MCF 10A (cell line): ENCODE results near the gene CASKIN1. TPM values are rescaled to one million over a fixed set of nuclear protein-coding genes. Genes with fewer than 3 reads are reported as not detected.
"Not testable (repeated sequence)": the region's sequence is repeated elsewhere in the genome, so short reads cannot be mapped to it uniquely, and the experiment has no call there.

Experiments
- BruUV-seq: library from RNA; stranded (reverse); fragments of 400-500 nt; replicated peaks from 2 replicates; lab custom pipeline; 2021; lab: Mats Ljungman, UMichigan
- CTCF ChIA-PET: fragments of 300-600 bp; sonication (Branson Sonifier 250); formaldehyde crosslinking; extraction: SDS; loops from one replicate; lab custom pipeline; 2021; ENCODE audit warnings: antibody characterized with exemption, inconsistent platforms; lab: Yijun Ruan, JAX
- POLR2A ChIA-PET: fragments of 300-600, 350-650 bp; sonication (Branson Sonifier 250); formaldehyde crosslinking; extraction: SDS; loops from one replicate; lab custom pipeline; 2020; ENCODE audit warnings: antibody characterized with exemption, inconsistent platforms; lab: Yijun Ruan, JAX
- DNase-seq: peaks from one replicate; pipeline ENCODE4 v3.0.0-alpha.2; 2018; ENCODE audit not compliant: unreplicated experiment
- H3K27ac Mint-ChIP-seq: one replicate; pipeline ENCODE4 v1.8.0; 2022; ENCODE audit warnings: mild to moderate bottlenecking, low read depth, mixed read lengths; ENCODE audit not compliant: unreplicated experiment
- H3K27me3 Mint-ChIP-seq: one replicate; pipeline ENCODE4 v1.8.0; 2022; ENCODE audit warnings: mixed read lengths; ENCODE audit not compliant: insufficient read depth, unreplicated experiment
- H3K36me3 Mint-ChIP-seq: one replicate; pipeline ENCODE4 v1.8.0; 2022; ENCODE audit warnings: mild to moderate bottlenecking, moderate library complexity, mixed read lengths; ENCODE audit not compliant: insufficient read depth, unreplicated experiment
- H3K4me1 Mint-ChIP-seq: one replicate; pipeline ENCODE4 v1.8.0; 2022; ENCODE audit warnings: mixed read lengths; ENCODE audit not compliant: insufficient read depth, unreplicated experiment
- H3K4me3 Mint-ChIP-seq: one replicate; pipeline ENCODE4 v1.8.0; 2022; ENCODE audit warnings: mild to moderate bottlenecking, moderate library complexity, mixed read lengths; ENCODE audit not compliant: unreplicated experiment
- H3K9me3 Mint-ChIP-seq: one replicate; pipeline ENCODE4 v1.8.0; 2022; ENCODE audit warnings: mixed read lengths; ENCODE audit not compliant: unreplicated experiment
- CTCF ChIP-seq: fragments of 200-600 bp; IDR thresholded peaks from one replicate; pipeline ENCODE4 v1.8.0; 2022; ENCODE audit warnings: antibody characterized with exemption, mild to moderate bottlenecking; ENCODE audit not compliant: unreplicated experiment
- intact Hi-C: fragments of 100-400 bp; cut with micrococcal nuclease; formaldehyde crosslinking; loops from 2 replicates; pipeline ENCODE4 v1.14.1; 2022
- total RNA-seq: library from RNA; stranded (reverse); gene quantifications from 2 replicates; pipeline ENCODE4 v1.2.3, GENCODE V29; 2022

CASKIN1 gene
- total RNA-seq, 1 experiment from 2014 or later, result 0.14 TPM

DNA sequence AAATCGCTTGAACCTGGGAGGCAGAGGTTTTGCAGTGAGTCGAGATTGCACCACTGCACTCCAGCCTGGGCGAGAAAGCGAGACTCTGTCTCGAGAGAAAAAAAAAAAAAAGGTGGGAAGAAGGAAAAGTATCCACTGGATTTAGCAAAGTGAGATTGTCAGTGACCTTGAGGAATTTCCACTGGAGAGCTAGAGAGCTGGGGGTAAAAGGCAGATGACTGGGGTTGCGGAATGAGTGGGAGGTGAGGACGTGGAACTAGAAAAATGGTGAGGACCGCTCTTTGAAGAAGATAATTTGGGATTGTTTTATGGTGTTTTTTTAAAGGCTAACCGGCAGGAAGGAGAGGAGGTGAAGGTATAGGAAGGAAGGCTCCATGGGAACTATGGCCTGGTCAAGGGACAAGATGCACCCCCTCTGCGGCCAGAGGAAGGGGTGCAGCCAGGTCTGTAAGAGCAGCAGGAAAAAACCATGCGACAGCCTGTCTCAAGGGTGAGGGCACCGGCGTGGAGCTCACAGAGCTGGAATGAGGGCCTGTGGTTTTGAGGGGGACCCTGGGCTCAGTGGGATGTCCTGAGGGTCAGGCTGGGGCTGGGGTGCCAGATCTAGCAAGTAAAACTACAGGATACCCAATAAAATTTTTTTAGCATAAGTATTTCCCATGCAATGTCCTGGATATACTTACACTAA is 8.2 kb upstream of the CASKIN1 start:
- Mint-ChIP-seq H3K4me1 (peaks cover 15% of the 10 kb centered on the region), H3K4me3 (peak overlapping the region; percentile 68), H3K9me3 (no peaks in the 10 kb centered on the region), H3K27me3 (no peaks in the 10 kb centered on the region), H3K27ac (peak overlapping the region; percentile 69), H3K36me3 (peaks cover 27% of the 10 kb centered on the region)
- POLR2A ChIA-PET, result interaction anchor here (0.7 to 4.0 kb wide), 13 partner anchors 10 to 264 kb away, joined by 3 to 27 read pairs (median 4); partner anchors contain the start of genes ECI1, NTHL1, PGP and TRAF7
- CTCF ChIA-PET, result interaction anchor here (0.6 to 1.6 kb wide), 4 partner anchors 10 to 692 kb away, joined by 3 to 6 read pairs (median 3); no protein-coding TSS in a partner anchor
- intact Hi-C loops, result no loop called here
- DNase-seq, result no peak
- TF ChIP-seq CTCF, result no peak
- TSS peak; percentile 43 for BruUV-seq

GRCh38 chr16:2203119-2203688 is 6.8 kb upstream of the CASKIN1 start:
- BruUV-seq, H3K27ac Mint-ChIP-seq, H3K27me3 Mint-ChIP-seq, intact Hi-C loops, H3K9me3 Mint-ChIP-seq, DNase-seq: not testable (repeated sequence)
- ChIA-PET POLR2A (interaction anchor here (1.1 to 4.0 kb wide), 4 partner anchors 9 to 48 kb away, joined by 6 to 22 read pairs (median 10); partner anchors contain the start of genes ECI1 and TRAF7), CTCF (interaction anchor here (0.6 to 1.6 kb wide), 5 partner anchors 8 to 340 kb away, joined by 3 to 7 read pairs (median 4); partner anchors contain the start of gene ECI1)
- peaks cover 18% of the 10 kb centered on the region for H3K36me3 Mint-ChIP-seq
- H3K4me1 Mint-ChIP-seq, result peaks cover 15% of the 10 kb centered on the region
- peak overlapping the region; percentile 68 for H3K4me3 Mint-ChIP-seq

DNA sequence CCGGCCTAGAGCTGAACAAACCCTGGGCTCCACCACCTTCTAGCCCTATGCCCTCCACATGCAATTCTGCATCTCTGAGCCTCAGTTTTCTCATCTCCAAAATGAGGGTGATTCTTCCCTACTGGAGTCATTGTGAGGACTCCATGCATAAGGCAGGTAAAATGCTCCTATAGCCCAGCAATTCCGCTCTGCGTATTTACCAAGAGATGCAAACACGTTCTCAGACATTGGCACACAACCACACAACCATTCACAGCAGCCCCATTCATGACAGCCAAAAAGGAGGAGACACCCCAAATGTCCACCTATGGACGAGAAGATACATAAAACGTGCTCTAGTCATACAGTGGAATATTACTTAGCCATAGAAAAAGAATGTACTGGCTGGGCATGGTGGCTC is 3.9 kb upstream of the CASKIN1 start:
- no peaks in the 10 kb centered on the region for H3K36me3 Mint-ChIP-seq
- intact Hi-C loops, result no loop called here
- no peak overlapping the region for H3K4me3 Mint-ChIP-seq
- DNase-seq, result no peak
- CTCF ChIA-PET, result no interaction called here
- no TSS peak for BruUV-seq
- peaks cover 6% of the 10 kb centered on the region for H3K4me1 Mint-ChIP-seq
- POLR2A ChIA-PET, result no interaction called here
- H3K9me3 Mint-ChIP-seq, result no peaks in the 10 kb centered on the region
- no peaks in the 10 kb centered on the region for H3K27me3 Mint-ChIP-seq
- TF ChIP-seq CTCF, result no peak
- H3K27ac Mint-ChIP-seq, result no peak overlapping the region

DNA sequence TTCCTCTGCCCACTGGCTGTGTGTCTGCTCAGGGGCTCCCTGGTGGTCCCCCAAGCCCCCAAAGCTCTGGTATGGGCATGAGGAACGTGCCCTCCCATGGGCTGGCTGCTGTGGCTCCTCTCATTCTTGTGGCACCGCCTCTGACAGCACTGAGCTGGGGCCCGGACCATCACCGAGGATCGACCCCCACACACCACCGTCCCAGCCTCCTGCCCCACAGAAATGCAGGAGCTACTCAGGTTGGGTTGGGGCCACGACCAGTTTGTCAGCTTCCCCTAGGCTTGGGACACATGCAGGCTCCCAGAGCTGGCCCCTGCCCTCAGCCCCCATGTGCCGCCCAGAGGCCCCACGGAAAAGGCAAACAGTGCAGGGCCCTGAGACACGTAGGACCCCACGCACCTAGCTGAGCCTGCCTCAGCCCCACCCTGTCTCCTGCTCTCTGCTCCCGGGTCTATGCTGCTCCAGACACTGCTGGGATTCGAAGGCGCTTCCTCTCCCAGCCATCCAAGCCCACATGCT is 3.3 kb upstream of the CASKIN1 start:
- H3K36me3 Mint-ChIP-seq, result no peaks in the 10 kb centered on the region
- H3K4me1 Mint-ChIP-seq, result peaks cover 4% of the 10 kb centered on the region
- CTCF ChIA-PET, result no interaction called here
- TF ChIP-seq CTCF, result no peak
- intact Hi-C loops, result no loop called here
- no peaks in the 10 kb centered on the region for H3K9me3 Mint-ChIP-seq
- DNase-seq, result no peak
- no peak overlapping the region for H3K4me3 Mint-ChIP-seq
- H3K27me3 Mint-ChIP-seq, result no peaks in the 10 kb centered on the region
- no peak overlapping the region for H3K27ac Mint-ChIP-seq
- no TSS peak for BruUV-seq
- POLR2A ChIA-PET, result interaction anchor here (1.4 kb wide), 1 partner anchor 38 kb away, joined by 3 read pairs; no protein-coding TSS in a partner anchor
